GM18526 (cell line): ENCODE data around the gene ARHGEF16.

Experiments
- POLR2A ChIP-seq: IDR thresholded peaks from 3 replicates; pipeline ENCODE4 v1.6.1; 2011; ENCODE audit not compliant: insufficient read length; ENCODE audit errors: extremely low read depth

The ARHGEF16 gene

DNA sequence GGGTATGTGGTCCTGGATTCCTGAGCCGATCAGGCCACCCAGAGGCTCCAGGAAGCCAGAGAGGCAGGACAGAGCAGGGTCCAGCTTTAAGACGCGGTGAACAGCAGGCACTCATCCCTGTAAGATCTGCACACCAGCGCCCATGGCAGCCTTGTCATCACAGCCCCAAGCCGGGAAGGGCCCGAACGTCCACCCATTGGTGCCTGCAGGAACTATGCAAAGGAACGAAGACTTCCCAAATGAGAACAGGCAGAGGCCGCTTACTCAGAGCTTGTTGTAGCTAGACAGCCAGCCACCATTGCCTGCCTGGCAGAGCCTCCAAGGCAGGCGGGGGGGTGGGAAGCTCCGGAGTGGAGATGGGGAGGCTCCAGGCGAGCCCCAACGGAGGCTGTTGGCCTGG is 12.1 kb upstream of the ARHGEF16 start:
- TF ChIP-seq POLR2A: no peak

DNA sequence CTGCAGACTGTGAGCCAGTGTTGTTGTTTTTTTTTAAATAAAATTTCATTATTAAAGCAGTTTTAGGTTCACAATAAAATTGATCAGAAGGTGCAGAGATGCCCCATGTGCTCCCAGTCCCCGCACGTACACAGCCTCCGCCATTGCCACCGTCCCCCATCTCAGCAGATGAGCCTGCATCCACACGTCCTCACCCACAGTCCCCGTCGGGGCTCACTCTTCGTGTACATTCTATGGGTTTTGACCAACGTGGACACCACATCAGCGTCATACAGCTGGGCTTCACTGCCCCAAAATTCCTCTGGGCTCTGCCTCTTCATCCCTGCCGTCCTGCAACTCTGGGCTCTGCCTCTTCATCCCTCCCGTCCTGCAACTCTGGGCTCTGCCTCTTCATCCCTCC is 11.6 kb upstream of the ARHGEF16 start:
- no peak for TF ChIP-seq POLR2A

DNA sequence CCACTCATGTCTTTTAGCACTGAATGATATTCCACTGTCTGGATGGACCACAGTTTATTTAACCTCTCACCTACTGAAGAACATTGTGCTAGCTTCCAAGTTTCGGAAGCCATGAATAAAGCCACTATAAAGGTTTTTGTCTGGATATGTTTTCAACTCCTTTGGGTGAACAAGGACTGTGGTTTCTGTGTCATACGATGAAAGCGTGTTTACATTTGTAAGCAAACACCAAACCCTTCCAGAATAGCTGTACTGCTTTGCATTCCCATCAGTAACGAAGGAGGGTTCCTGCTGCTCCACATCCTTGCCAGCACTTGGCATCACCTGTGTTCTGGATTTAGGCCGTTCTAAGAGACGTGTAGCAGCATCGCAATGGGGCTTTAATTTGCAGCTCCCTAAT is 10.7 kb upstream of the ARHGEF16 start:
- TF ChIP-seq POLR2A: no peak

DNA sequence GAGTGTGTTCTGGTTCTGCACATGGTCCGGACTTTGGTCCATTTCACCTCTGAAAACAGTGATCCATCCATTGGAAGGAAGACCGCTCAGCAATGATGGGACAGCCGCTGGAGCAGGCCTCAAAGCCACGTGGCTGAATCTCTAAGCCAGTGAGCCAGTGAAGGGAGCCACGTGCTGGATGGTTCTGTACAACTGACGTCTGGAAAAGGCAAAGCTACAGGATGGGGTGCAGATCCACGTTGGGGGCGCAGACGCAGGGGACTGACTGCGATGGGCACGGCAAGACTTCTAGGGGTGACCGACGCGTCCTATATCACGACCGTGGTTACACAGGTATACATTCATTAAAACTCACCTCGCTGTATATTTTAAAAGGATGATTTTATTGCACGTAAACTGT is 10.2 kb upstream of the ARHGEF16 start:
- no peak for TF ChIP-seq POLR2A

DNA sequence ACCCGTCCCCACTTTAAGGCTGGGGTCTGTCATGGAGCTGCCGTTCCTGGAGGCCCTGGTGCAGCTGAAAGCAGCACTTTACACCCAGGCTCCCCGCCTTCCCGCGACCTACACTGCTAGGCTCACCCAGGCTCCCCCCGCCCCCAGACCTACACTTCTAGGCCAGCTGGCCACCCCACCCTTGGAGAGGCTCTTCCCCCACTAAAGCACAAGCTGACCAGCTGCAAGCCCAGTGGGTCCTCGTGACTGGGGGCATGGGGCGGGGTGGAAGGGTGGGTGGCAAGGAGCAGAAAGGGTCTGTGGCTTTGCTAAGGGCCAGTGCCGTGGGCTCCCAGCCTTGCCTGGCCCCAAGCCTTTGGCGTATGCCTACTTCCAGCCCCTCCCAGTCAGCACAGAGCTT is 9.7 kb upstream of the ARHGEF16 start:
- TF ChIP-seq POLR2A: no peak

DNA sequence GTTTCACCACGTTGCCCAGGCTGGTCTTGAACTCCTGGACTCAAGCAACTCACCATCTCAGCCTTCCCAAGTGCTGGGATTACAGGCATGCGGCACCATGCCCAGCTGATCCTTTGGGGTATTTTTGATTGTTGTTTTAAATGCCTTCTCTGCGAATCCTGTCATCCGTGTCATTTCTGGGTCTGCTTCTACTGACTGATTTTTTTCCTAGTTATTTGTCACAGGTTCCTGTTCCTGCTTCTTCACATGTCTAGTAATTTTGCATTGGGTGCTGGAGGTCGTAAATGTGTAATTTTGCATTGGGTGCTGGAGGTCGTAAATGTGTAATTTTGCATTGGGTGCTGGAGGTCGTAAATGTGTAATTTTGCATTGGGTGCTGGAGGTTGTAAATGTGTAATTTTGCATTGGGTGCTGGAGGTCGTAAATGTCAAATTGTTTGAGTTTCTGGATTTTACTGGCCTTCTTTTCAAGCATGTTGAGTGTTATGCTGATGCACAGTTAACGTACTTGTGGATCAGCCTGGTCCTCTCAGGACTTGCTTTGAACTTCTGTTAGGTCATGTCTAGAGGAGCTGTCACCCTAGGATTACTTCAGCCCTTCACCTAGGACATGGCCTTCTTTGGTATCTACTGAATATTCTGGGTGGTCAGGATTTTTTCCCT is 4.1 kb upstream of the ARHGEF16 start:
- TF ChIP-seq POLR2A: no peak

DNA sequence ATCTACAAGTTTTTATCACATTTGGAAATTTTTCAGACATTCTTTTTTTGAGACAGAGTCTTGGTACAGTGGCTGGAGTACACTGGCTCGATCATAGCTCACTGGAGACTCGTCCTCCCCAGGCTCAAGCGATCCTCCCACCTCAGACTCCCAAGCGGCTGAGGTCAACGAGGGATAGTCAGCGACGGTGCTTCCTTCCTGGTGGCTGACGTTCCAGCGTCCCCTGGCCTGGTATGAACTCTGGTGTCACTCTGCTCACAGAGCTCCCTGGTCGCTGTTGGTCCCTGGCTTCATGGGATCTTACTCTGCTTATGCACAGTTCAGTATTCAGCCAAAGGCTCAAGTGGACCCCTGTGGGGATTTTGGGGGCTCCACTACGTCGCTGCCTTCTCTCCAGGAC is 3.5 kb upstream of the ARHGEF16 start:
- no peak for TF ChIP-seq POLR2A

DNA sequence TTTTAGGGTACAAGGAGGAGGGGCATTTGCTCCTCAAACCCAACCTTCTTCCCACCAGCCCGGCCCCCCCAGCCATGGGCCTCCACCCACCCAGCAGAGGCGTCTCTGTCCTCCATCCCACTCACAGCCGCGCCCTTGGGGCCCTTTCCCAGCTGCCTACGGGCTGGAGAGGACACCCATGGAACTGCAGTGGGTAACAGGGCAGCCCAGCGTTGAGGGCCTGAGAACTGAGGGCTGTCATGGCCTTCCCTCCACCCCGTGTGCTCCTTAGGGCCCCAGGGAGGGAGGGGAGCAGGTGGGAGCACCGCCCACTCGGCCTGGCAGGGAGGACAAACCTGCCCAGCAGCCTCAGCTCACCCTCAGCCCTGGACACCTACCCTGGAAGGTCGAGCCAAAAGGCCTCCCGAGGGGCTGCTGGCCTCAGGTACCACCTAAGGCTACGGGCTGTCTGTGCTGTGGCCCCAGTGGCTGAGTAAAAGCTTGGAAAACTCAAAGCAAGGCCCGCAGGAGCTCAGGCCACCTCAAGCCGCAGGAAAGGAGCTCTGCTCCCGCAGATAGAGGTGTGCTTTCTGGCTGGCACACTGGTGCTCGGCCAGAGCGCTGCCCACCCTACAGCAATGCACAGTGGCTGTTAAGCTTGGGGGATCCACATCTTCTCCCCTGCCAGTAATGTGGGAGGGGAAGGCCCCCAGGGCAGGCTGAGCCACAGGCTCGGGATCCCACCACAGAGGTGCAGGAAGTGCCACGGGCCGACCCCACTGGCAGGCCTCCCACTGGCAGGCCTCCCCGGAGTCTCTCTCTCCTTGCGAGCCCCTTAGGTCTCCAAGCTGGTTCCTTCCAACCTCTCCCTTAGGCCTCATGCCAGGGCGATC is 2.2 kb upstream of the ARHGEF16 start:
- no peak for TF ChIP-seq POLR2A

DNA sequence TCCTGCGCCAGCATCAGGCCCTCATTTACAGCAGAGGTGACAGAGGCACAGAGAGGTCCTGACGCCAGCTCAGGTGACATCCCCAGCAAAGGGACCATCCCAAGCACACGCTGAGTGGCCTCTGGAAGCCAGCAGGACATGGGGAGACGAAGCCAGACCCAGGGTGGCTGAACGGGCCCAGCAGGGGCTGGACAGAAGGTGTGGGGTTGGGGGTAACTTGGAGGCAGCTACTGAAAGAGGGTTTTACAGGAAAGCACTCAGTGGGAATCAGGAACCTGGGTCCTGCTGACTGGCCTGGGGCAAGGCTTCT is 1.6 kb upstream of the ARHGEF16 start:
- no peak for TF ChIP-seq POLR2A

DNA sequence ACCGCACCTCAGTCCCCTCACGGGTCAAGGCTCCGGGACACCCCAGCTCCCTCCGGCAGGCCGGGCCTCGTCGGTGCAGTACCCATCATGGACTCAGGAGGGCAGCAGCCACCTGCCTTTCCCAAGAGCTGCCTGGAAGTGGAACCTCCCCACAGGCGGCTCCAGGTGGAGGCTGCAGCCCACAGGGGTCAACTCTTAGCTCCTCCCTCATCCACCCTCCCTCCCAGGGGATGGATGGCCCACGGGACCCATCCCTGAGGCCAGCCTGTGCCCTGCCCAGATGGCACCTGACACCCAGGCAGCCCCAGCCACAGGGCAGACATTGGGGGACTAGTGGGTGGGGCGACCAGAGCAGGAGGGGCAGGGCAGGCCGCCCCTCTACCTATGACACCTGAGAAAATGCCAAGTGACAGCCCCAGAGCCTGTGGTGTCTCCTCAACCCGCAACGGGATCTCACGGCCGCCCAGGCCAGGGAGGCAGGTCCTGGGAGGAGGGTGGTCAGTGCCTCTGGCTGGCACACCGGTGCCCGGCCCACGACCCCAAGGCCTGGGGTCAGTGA is 1.2 kb upstream of the ARHGEF16 start:
- TF ChIP-seq POLR2A: no peak

DNA sequence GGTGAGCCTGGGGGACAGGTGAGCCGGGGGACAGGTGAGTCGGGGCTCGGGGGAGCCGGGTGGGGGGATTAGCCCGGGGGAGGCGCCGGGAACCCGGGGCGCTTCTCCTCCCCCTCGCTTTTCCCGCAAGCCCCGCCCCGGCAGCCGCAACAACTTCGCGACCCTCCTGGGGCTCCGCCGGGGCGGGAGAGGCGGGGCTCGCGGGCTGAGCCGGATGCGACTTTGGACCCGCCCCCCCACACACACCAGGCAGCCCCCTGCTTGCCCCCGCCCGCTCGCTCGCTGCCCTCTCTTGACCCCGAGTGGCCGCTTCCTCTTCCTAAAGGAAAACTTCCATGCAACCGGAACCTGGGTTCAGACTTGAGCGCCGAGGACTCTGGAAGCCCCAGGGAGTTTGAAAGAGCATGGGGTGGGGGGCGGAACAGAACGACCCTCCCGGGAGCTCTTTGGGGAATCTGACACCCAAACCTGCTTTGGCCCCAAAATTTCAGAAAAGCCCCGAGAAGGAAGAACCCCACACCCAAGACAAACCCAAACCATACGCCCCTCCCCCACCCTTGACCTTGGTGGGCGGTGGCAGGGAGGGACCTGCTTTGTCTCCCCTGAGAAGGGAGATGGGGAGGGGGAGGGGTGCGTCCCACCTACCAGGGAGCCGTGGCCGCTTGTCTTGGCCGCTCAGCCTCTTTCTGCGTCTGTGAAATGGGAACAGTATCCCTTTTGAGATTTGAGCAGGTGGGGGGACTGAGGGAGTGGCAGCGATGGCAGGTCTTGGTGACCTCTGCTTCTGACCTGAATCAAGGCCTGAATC is 550 bp downstream of the ARHGEF16 start:
- TF ChIP-seq POLR2A: no peak

DNA sequence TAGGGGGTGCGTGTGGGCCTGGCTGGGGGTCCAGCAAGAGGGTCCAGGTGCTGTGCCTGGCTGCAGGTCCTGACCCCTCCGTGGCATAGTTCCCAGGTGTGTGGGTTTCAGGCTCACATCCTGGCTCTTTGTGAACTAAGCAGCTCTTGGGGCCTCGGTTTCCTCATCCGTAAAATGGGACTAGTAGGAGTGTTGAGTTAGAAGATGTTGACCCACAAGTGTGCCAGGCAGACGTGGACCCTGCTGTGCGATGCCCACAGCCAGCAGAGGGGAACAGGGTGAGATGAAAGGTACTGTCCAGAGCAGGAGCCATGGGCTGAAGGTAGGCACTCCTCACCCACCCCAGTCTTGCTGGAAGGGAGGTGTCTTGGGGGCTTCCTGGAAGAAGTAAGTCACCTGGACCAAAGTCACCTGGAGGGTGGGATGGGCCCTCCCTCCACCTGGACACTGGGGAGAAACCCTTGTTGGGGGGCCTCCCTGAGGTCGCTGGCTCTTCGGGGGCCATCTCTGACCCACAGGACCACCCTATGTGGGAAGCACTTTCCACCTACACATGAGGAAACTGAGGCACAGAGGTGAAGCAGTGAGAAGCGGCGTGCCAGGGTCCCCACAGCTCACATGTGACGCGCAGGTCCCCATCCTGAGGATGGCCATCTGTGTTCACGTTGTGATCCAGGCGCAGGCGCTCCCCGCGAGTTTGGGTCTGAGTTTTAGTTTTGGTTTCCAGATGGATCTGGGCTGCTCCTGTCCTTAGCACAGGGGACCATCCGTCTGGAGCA is 1.4 kb downstream of the ARHGEF16 start:
- no peak for TF ChIP-seq POLR2A

DNA sequence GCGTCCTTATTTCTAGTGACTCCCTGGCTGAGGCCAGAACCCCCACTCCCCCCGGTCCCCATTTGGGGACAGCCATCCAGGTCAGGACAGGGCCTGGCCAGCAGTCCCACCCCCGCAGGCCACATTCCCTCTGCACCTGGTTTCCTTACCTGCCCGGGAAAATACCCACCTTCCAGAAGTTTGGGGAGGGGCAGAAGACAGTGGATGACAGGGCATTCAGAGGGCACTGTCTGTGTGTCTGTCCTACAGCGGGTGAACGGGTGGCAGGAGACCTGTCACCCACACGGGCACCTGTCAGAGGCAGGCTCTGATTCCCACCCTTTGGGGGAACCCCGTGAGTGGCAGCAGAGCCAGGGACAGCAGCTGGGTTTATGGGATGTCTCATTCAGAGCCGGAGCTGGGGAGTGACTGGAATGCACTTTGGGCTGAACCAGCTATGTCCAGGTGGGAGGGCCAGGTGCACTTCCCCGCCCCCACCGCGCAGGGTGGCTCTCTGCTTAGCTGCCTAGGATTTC is 2.0 kb downstream of the ARHGEF16 start:
- TF ChIP-seq POLR2A: no peak

DNA sequence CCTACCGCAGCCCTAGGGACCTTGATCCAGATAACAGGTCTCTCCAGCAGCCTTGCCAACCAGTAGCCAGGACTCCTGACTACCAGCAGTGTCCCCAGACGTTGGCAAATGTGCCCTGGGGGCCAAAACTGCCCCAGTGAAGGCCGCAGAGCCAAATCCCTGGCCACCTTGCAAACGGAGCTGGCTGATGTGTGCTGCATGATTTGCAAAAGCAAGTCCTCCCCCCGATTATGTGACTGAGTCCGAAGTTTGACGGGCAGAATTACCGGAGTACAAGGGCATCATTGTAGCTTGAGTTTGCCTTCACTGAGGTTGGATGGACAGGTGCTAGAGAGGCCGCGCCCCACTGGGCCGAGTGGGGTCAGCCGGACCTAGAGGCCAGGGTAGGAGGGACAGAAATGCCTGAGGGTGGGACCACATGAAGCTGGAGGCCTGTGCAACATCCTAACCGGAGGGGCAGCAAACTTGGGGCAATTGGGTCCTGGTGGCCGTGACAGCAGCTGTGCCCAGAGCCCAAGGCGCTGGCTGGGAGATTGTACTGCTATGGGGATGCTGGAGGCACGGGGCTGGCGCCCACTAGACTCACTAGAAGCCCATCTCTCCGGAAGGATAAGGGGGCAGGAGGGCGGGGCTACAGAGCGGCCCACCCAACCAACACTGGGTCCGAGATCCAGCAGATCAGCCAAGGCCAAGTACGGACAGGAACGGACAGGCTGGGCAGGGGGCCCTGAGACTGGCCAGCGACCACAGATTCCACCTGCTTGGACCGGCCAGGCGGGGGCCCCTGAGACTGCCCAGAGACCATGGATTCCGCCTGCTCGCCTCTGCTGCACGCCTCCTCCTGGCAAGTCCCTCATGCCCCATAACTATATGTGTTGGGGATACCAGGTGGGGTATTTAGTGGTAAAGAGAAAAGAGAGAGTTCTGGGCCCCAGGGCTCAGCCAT is 2.8 kb downstream of the ARHGEF16 start:
- TF ChIP-seq POLR2A: no peak
